LNCAP (cell line): ENCODE data around the gene ENO4.

Experiments
- TF ChIP-seq, protein P1 (sequence below): fragments of 450-650 bp; IDR thresholded peaks from 2 replicates; pipeline ENCODE4 v1.5.1; 2017; ENCODE audit warnings: mild to moderate bottlenecking

The ENO4 gene

DNA sequence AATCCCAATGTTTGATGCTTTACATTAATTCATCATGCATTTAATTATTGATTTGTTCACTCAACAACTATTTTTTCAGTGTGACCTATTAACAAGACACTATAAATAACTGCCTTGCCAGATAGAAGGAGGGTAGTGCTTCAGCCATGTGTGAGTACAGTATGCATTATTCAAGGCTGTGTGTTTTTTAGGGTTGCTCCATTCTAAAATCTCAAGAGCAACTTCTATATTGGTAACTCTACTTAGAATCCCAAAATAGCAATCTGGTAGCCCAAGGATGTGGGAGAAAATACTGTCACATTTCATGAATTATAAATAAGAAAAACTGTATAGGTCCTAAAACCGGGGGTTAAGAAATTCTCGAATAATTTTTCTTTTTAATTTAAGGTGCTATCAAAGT, 69.9 kb downstream of the ENO4 start:
- TF ChIP-seq, protein P1, sequence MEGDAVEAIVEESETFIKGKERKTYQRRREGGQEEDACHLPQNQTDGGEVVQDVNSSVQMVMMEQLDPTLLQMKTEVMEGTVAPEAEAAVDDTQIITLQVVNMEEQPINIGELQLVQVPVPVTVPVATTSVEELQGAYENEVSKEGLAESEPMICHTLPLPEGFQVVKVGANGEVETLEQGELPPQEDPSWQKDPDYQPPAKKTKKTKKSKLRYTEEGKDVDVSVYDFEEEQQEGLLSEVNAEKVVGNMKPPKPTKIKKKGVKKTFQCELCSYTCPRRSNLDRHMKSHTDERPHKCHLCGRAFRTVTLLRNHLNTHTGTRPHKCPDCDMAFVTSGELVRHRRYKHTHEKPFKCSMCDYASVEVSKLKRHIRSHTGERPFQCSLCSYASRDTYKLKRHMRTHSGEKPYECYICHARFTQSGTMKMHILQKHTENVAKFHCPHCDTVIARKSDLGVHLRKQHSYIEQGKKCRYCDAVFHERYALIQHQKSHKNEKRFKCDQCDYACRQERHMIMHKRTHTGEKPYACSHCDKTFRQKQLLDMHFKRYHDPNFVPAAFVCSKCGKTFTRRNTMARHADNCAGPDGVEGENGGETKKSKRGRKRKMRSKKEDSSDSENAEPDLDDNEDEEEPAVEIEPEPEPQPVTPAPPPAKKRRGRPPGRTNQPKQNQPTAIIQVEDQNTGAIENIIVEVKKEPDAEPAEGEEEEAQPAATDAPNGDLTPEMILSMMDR, result no peak

DNA sequence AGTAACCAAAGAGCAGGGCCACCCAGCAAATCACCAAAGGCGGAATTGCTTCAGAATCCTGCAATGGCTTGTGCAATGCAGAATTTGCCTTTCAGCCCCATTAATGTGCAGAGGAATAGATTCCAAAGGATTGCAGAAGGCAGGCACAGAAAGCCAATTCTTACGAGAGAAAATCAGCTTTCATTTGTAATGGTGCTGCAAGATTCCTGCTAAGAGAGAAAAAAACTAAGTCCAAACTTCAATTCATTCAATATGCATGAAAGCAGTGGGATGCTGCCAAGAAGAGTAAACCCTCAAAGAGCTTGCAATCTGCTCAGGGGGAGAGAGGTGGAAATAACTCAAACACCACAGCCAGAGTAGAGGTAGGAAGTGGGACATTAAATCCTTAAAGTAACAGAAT, 70.4 kb downstream of the ENO4 start:
- TF ChIP-seq, protein P1, result no peak

DNA sequence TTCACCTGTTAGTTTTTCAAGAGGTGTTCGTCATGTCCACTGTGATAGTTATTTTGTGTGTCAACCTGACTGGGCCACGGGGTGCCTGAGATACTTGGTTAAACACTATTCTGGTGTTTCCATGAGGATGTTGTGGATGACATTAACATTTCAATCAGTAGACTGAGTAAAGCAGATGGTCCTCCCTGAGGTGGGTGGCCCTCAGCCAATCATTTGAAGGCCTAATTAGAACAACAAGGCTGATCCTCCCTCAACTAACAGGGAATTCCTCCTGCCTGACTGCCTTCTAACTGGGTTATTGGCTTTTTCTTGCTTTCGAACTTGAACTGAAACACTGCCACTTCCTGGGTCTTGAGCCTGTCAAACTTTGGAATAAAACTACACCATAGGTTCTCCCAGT, 75.8 kb downstream of the ENO4 start:
- TF ChIP-seq, protein P1, result no peak

DNA sequence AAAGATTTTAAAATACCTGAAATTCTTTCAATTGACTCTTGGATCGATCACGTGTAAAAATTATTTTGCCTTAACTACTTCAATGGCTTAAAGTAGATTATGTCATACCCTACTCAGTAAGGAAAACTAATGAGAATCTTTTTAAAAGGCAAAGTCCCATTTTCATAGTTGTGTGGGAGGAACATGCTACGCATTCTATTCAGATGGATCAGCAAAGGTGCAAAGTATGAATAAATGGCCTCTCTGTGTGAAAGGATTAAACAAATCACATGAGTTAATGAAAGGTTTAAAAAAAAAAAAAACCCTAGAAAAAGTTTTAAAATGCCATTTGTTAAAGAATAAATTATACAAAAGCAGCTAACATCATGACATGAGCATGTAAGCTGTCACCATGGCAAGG, 77.1 kb downstream of the ENO4 start:
- TF ChIP-seq, protein P1, result no peak

DNA sequence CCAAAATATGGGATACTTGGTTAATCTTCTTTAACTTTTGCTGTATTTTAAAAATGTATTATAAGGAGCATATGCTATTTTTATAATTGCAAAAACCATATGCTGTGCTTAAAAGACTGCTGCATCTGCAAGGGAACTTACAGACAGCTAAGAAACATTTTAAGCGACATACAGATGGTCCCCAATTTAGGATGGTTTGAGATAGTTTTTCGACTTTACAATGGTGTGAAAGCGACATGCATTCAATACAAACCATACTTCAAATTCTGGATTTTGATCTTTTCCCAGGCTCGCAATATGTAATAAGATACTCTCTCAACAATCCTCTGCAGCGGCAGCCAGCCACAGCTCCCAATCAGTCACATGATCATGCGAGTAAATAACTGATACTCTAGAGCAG, 82.5 kb downstream of the ENO4 start:
- TF ChIP-seq, protein P1, result no peak
